IMR-90 (cell line): ENCODE results near the gene LRRTM4. TPM values are rescaled to one million over a fixed set of nuclear protein-coding genes. Genes with fewer than 3 reads are reported as not detected.

Experiments
- ATAC-seq: fragments of 200-7000 bp; cut with Tn5 transposase; 2 replicates; pipeline ENCODE4 v1.9.1; 2020; ENCODE audit warnings: low read depth, mild to moderate bottlenecking, moderate library complexity
- BruUV-seq: library from RNA; stranded (reverse); fragments of 400-500 nt; replicated peaks from 2 replicates; lab custom pipeline; 2021; lab: Mats Ljungman, UMichigan
- CTCF ChIA-PET: fragments of 300-600 bp; formaldehyde crosslinking; extraction: SDS; loops from one replicate; lab custom pipeline; 2021; ENCODE audit warnings: antibody characterized with exemption; lab: Yijun Ruan, JAX
- POLR2A ChIA-PET: fragments of 300-600 bp; sonication (Branson Sonifier 250); formaldehyde crosslinking; loops from one replicate; lab custom pipeline; 2022; ENCODE audit warnings: antibody characterized with exemption; ENCODE audit not compliant: unreplicated experiment; lab: Charles Lee
- DNase-seq: peaks from one replicate; pipeline ENCODE4 v3.0.0; 2013
- H2AFZ ChIP-seq: replicated peaks from 2 replicates; pipeline ENCODE3; 2013; ENCODE audit warnings: low read length, mild to moderate bottlenecking; ENCODE audit not compliant: poor library complexity
- H2AK5ac ChIP-seq: 2 replicates; pipeline ENCODE4 v1.6.1; 2013; ENCODE audit warnings: low read depth, low read length, inconsistent platforms
- H2AK9ac ChIP-seq: replicated peaks from 2 replicates; pipeline ENCODE3; 2013; ENCODE audit warnings: mild to moderate bottlenecking, low read depth, low read length, moderate library complexity; ENCODE audit not compliant: poor library complexity
- H2BK120ac ChIP-seq: 2 replicates; pipeline ENCODE4 v1.6.1; 2013; ENCODE audit warnings: low read depth, low read length, inconsistent platforms
- H2BK15ac ChIP-seq: 3 replicates; pipeline ENCODE4 v1.6.1; 2013; ENCODE audit warnings: low read depth, low read length, inconsistent platforms
- H2BK20ac ChIP-seq: 2 replicates; pipeline ENCODE4 v1.6.1; 2013; ENCODE audit warnings: low read depth, mild to moderate bottlenecking, inconsistent platforms, low read length, moderate library complexity
- H2BK5ac ChIP-seq: 2 replicates; pipeline ENCODE4 v1.6.1; 2013; ENCODE audit warnings: mild to moderate bottlenecking, low read depth, low read length, inconsistent platforms; ENCODE audit not compliant: poor library complexity, severe bottlenecking
- H3K14ac ChIP-seq: replicated peaks from 2 replicates; pipeline ENCODE4 v1.6.1; 2013; ENCODE audit warnings: low read depth, low read length, inconsistent platforms
- H3K18ac ChIP-seq: 2 replicates; pipeline ENCODE4 v1.6.1; 2013; ENCODE audit warnings: low read depth, low read length, control low read depth
- H3K23ac ChIP-seq: 2 replicates; pipeline ENCODE4 v1.6.1; 2013; ENCODE audit warnings: low read depth, low read length, inconsistent platforms
- H3K27ac ChIP-seq: 2 replicates; pipeline ENCODE4 v1.5.1; 2013; ENCODE audit warnings: mild to moderate bottlenecking, control low read depth, low read length; ENCODE audit not compliant: insufficient read depth
- H3K27me3 ChIP-seq: 2 replicates; pipeline ENCODE4 v1.6.1; 2013; ENCODE audit warnings: low read length; ENCODE audit not compliant: control insufficient read depth, insufficient read depth
- H3K36me3 ChIP-seq: 2 replicates; pipeline ENCODE4 v1.6.1; 2013; ENCODE audit warnings: low read length, mixed read lengths; ENCODE audit not compliant: control insufficient read depth, insufficient read depth
- H3K4ac ChIP-seq: 2 replicates; pipeline ENCODE4 v1.6.1; 2013; ENCODE audit warnings: low read depth, low read length, inconsistent platforms
- H3K4me1 ChIP-seq: 2 replicates; pipeline ENCODE4 v1.6.1; 2013; ENCODE audit warnings: low read length, mixed read lengths; ENCODE audit not compliant: control insufficient read depth, insufficient read depth
- H3K4me2 ChIP-seq: 2 replicates; pipeline ENCODE4 v1.6.1; 2013; ENCODE audit warnings: low read depth, mild to moderate bottlenecking, control low read depth, low read length, moderate library complexity
- H3K4me3 ChIP-seq: 2 replicates; pipeline ENCODE4 v1.5.1; 2013; ENCODE audit warnings: low read depth, mild to moderate bottlenecking, control low read depth, low read length, moderate library complexity; ENCODE audit not compliant: insufficient read depth
- H3K56ac ChIP-seq: 2 replicates; pipeline ENCODE4 v1.6.1; 2013; ENCODE audit warnings: low read length, inconsistent platforms; ENCODE audit not compliant: insufficient read depth; ENCODE audit errors: extremely low read depth
- H3K79me1 ChIP-seq, 2 experiments: 2 replicates each; pipeline ENCODE4 v1.6.1; 2013; ENCODE audit warnings: low read length in 2 of 2, inconsistent platforms in 1 of 2, low read depth in 1 of 2
- H3K9ac ChIP-seq: 2 replicates; pipeline ENCODE4 v1.6.1; 2013; ENCODE audit warnings: low read depth, low read length, control low read depth
- H3K9me1 ChIP-seq: 2 replicates; pipeline ENCODE4 v1.6.1; 2013; ENCODE audit warnings: low read length, inconsistent platforms; ENCODE audit not compliant: insufficient read depth
- H3K9me3 ChIP-seq: 2 replicates; pipeline ENCODE4 v1.6.1; 2013; ENCODE audit warnings: low read length; ENCODE audit not compliant: control insufficient read depth, insufficient read depth
- H4K20me1 ChIP-seq: 2 replicates; pipeline ENCODE4 v1.6.1; 2013; ENCODE audit warnings: low read length, inconsistent platforms; ENCODE audit not compliant: insufficient read depth
- H4K5ac ChIP-seq: 2 replicates; pipeline ENCODE4 v1.6.1; 2013; ENCODE audit warnings: mild to moderate bottlenecking, low read depth, low read length, control low read depth
- H4K8ac ChIP-seq, 2 experiments: 2 replicates each; pipeline ENCODE4 v1.6.1; 2013; ENCODE audit warnings: low read depth in 2 of 2, low read length in 2 of 2, control low read depth in 1 of 2, inconsistent platforms in 1 of 2
- H4K91ac ChIP-seq: 2 replicates; pipeline ENCODE4 v1.6.1; 2013; ENCODE audit warnings: low read depth, low read length, inconsistent platforms; ENCODE audit not compliant: insufficient read depth
- CEBPB ChIP-seq: IDR thresholded peaks from 2 replicates; pipeline ENCODE4 v1.6.1; 2012; ENCODE audit warnings: low read depth, low read length, improper control_type of control experiment
- CHD1 ChIP-seq: IDR thresholded peaks from 2 replicates; pipeline ENCODE4 v1.6.1; 2012; ENCODE audit warnings: low read depth, low read length, improper control_type of control experiment
- ELK1 ChIP-seq: fragments of 150-350 bp; IDR thresholded peaks from 2 replicates; pipeline ENCODE4 v1.6.1; 2016; ENCODE audit warnings: low read depth, mild to moderate bottlenecking, low read length, moderate library complexity, borderline replicate concordance
- FOS ChIP-seq: fragments of 150-350 bp; IDR thresholded peaks from 2 replicates; pipeline ENCODE4 v1.6.1; 2016; ENCODE audit warnings: low read depth, low read length
- MAFK ChIP-seq: IDR thresholded peaks from 2 replicates; pipeline ENCODE4 v1.6.1; 2012; ENCODE audit warnings: low read depth, low read length, improper control_type of control experiment
- MXI1 ChIP-seq: IDR thresholded peaks from 2 replicates; pipeline ENCODE4 v1.6.1; 2012; ENCODE audit warnings: low read depth, mild to moderate bottlenecking, low read length, moderate library complexity, borderline replicate concordance
- WGBS, 2 experiments: methylation state at CpG; one replicate each; pipeline versions ENCODE4 v1.1.5 to v1.1.7; 2013; ENCODE audit warnings: missing lambda C conversion rate in 2 of 2; ENCODE audit not compliant: insufficient read length in 1 of 2; ENCODE audit errors: extremely low coverage in 2 of 2; 5-methylcytosine and 5-hydroxymethylcytosine counted together
- dilution Hi-C: fragments of 300-500 bp; cut with HindIII; formaldehyde crosslinking; loops from one replicate; pipeline ENCODE4 v1.14.3; 2018; ENCODE audit warnings: low sequenced_read_pairs; ENCODE audit not compliant: unreplicated experiment
- in situ Hi-C: fragments of 300-500 bp; cut with MboI; formaldehyde crosslinking; loops from 3 replicates; pipeline ENCODE4 v1.14.3; 2019; ENCODE audit warnings: low sequenced_read_pairs, inconsistent platforms, mixed read lengths
- intact Hi-C: fragments of 100-400 bp; cut with micrococcal nuclease; formaldehyde crosslinking; loops from 2 replicates; pipeline ENCODE4 v1.10.0; 2022
- polyA plus RNA-seq, 3 experiments: library from polyadenylated mRNA; depleted of rRNA; stranded (reverse); fragments of >200 nt; gene quantifications; 2 replicates each; pipeline ENCODE4 v1.2.3, GENCODE V29; 2012; ENCODE audit warnings: low replicate concordance in 1 of 3
- total RNA-seq: library from RNA; depleted of rRNA; stranded (reverse); fragments of >200 nt; gene quantifications from 2 replicates; pipeline ENCODE4 v1.2.3, GENCODE V29; 2012

The LRRTM4 gene
- total and polyA plus RNA-seq, 2 of the 4 experiments (the other 2 are of a cell fraction): not detected

DNA sequence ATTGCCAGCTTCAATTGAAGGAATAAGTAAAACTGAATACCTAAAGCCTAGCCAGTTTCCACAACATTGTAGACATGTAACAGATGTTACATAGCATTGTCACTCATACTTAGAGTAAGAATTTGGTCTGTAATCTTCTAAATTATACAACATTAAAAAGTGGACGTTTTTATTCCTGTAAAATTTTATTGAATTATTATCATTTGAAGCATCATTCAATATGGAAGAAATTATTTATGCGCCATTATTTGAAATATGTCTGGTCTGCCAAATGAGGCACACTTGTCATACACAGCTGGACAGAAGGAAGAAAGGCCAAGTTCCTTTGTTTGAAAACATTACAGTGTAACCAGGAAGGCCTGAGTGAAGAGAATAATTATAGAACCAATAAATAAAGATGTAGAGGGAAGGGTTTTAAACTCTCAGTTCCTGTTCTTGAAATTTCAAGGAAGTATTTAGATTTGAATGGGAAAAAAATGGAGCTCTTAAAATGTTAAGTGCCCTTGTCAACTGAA, 575.5 kb downstream of the LRRTM4 start:
- H3K9me1 ChIP-seq: no peaks in the 10 kb centered on the region
- no peaks in the 10 kb centered on the region for H4K20me1 ChIP-seq
- no peak overlapping the region for H2AK9ac ChIP-seq
- H3K14ac ChIP-seq: no peak overlapping the region
- H3K27me3 ChIP-seq: no peaks in the 10 kb centered on the region
- H2BK20ac ChIP-seq: no peak overlapping the region
- H3K56ac ChIP-seq: no peak overlapping the region
- no peak overlapping the region for H2AK5ac ChIP-seq
- POLR2A ChIA-PET: no interaction called here
- no peak overlapping the region for H4K5ac ChIP-seq
- H3K9ac ChIP-seq: no peak overlapping the region
- no peak overlapping the region for H3K4ac ChIP-seq
- WGBS, 2 experiments: no CpG with 5 or more reads among the region's 2 CpGs
- H3K4me1 ChIP-seq: no peaks in the 10 kb centered on the region
- H2BK5ac ChIP-seq: no peak overlapping the region
- no peaks in the 10 kb centered on the region for H3K9me3 ChIP-seq
- in situ Hi-C loops: no loop called here
- BruUV-seq: no TSS peak
- CTCF ChIA-PET: no interaction called here
- H2BK15ac ChIP-seq: no peak overlapping the region
- H3K18ac ChIP-seq: no peak overlapping the region
- no peak overlapping the region for H3K23ac ChIP-seq
- dilution Hi-C loops: no loop called here
- no peak for TF ChIP-seq FOS
- TF ChIP-seq MXI1: no peak
- TF ChIP-seq MAFK: no peak
- no peak for TF ChIP-seq CHD1
- TF ChIP-seq ELK1: no peak
- no peak for TF ChIP-seq CEBPB
- no peaks in the 10 kb centered on the region for H3K79me1 ChIP-seq
- H4K8ac ChIP-seq: no peak overlapping the region
- H3K27ac ChIP-seq: no peak overlapping the region
- no peaks in the 10 kb centered on the region for H3K36me3 ChIP-seq
- H3K4me2 ChIP-seq: no peak overlapping the region
- H4K91ac ChIP-seq: no peak overlapping the region
- H2BK120ac ChIP-seq: no peak overlapping the region
- no peak overlapping the region for H2AFZ ChIP-seq
- DNase-seq: no peak
- H3K4me3 ChIP-seq: no peak overlapping the region
- no peak for ATAC-seq
- intact Hi-C loops: no loop called here
